WTC11 (cell line): Measurements from ENCODE around the gene MIOX. TPM values are rescaled to one million over a fixed set of nuclear protein-coding genes. Genes with fewer than 3 reads are reported as not detected.

ENCODE experiments used
- ATAC-seq: fragments of 200-7000 bp; cut with Tn5 transposase; 2 replicates; pipeline ENCODE4 v1.10.0; 2021; ENCODE audit warnings: mild to moderate bottlenecking, moderate library complexity
- CTCF ChIA-PET: fragments of 300-600 bp; sonication (Branson Sonifier 250); formaldehyde crosslinking; loops from one replicate; lab custom pipeline; 2021; ENCODE audit warnings: antibody characterized with exemption; lab: Charles Lee
- POLR2A ChIA-PET: fragments of 350-600 bp; sonication (Branson Sonifier 250); formaldehyde crosslinking; loops from one replicate; lab custom pipeline; 2021; ENCODE audit warnings: antibody characterized with exemption; lab: Charles Lee
- DNase-seq: peaks from one replicate; pipeline ENCODE4 v3.0.0; 2021; ENCODE audit warnings: low spot score
- H3K27ac Mint-ChIP-seq: 2 replicates; pipeline ENCODE4 v1.8.0; 2021; ENCODE audit warnings: mixed read lengths
- H3K27me3 Mint-ChIP-seq: 2 replicates; pipeline ENCODE4 v1.8.0; 2021; ENCODE audit warnings: low read depth, mild to moderate bottlenecking, moderate library complexity, mixed read lengths
- H3K36me3 Mint-ChIP-seq: 2 replicates; pipeline ENCODE4 v1.8.0; 2021; ENCODE audit warnings: mixed read lengths
- H3K4me1 Mint-ChIP-seq: 2 replicates; pipeline ENCODE4 v1.8.0; 2022; ENCODE audit warnings: mixed read lengths
- H3K4me3 Mint-ChIP-seq: 2 replicates; pipeline ENCODE4 v1.8.0; 2021; ENCODE audit warnings: mild to moderate bottlenecking, moderate library complexity, mixed read lengths
- H3K9me3 Mint-ChIP-seq: 2 replicates; pipeline ENCODE4 v1.8.0; 2021; ENCODE audit warnings: mixed read lengths
- ATF1 ChIP-seq: sonication (generic); formaldehyde crosslinking; IDR thresholded peaks from 2 replicates; pipeline ENCODE4 v1.8.1; 2023; ENCODE audit warnings: mild to moderate bottlenecking, moderate library complexity, missing genetic modification reagents
- CDX4 ChIP-seq: fragments of 250-450 bp; sonication (Bioruptor Pico); IDR thresholded peaks from 2 replicates; pipeline ENCODE4 v1.9.0; 2021; ENCODE audit warnings: moderate library complexity, mild to moderate bottlenecking, inconsistent platforms, borderline replicate concordance
- CTCF ChIP-seq: fragments of 200-600 bp; IDR thresholded peaks from 2 replicates; pipeline ENCODE4 v1.8.0; 2022; ENCODE audit warnings: antibody characterized with exemption
- E2F1 ChIP-seq: sonication (generic); formaldehyde crosslinking; IDR thresholded peaks from 2 replicates; pipeline ENCODE4 v1.8.0; 2022; ENCODE audit warnings: mild to moderate bottlenecking, missing genetic modification reagents
- EMX1 ChIP-seq: fragments of 250-450 bp; sonication (Bioruptor Pico); IDR thresholded peaks from 2 replicates; pipeline ENCODE4 v1.8.0; 2021; ENCODE audit warnings: mild to moderate bottlenecking
- FOXP1 ChIP-seq: sonication (generic); formaldehyde crosslinking; IDR thresholded peaks from 2 replicates; pipeline ENCODE4 v1.8.0; 2022; ENCODE audit warnings: missing genetic modification reagents, mild to moderate bottlenecking, moderate library complexity, borderline replicate concordance
- FOXP4 ChIP-seq: sonication (generic); formaldehyde crosslinking; IDR thresholded peaks from 2 replicates; pipeline ENCODE4 v1.8.0; 2022; ENCODE audit warnings: mild to moderate bottlenecking, missing genetic modification reagents
- GABPB1 ChIP-seq: sonication (generic); formaldehyde crosslinking; IDR thresholded peaks from 2 replicates; pipeline ENCODE4 v1.8.1; 2023; ENCODE audit warnings: mild to moderate bottlenecking, missing genetic modification reagents
- HMGA2 ChIP-seq: fragments of 250-450 bp; sonication (Bioruptor Pico); IDR thresholded peaks from 2 replicates; pipeline ENCODE4 v1.4.0; 2021; ENCODE audit warnings: mild to moderate bottlenecking, moderate library complexity
- IRF1 ChIP-seq: sonication (generic); formaldehyde crosslinking; IDR thresholded peaks from 2 replicates; pipeline ENCODE4 v1.8.0; 2023; ENCODE audit warnings: missing genetic modification reagents
- KAT7 ChIP-seq: sonication (generic); formaldehyde crosslinking; IDR thresholded peaks from 2 replicates; pipeline ENCODE4 v1.8.1; 2023; ENCODE audit warnings: missing genetic modification reagents, mild to moderate bottlenecking, borderline replicate concordance
- MXD4 ChIP-seq: fragments of 250-450 bp; sonication (Bioruptor Pico); IDR thresholded peaks from 2 replicates; pipeline ENCODE4 v1.8.0; 2021; ENCODE audit warnings: mild to moderate bottlenecking, moderate library complexity, borderline replicate concordance
- OVOL2 ChIP-seq: fragments of 250-450 bp; sonication (Bioruptor Pico); IDR thresholded peaks from 2 replicates; pipeline ENCODE4 v1.9.0; 2021; ENCODE audit warnings: mild to moderate bottlenecking, borderline replicate concordance
- RELA ChIP-seq: sonication (generic); formaldehyde crosslinking; IDR thresholded peaks from 2 replicates; pipeline ENCODE4 v1.8.1; 2022; ENCODE audit warnings: missing genetic modification reagents, mild to moderate bottlenecking, borderline replicate concordance
- TEAD1 ChIP-seq: sonication (generic); formaldehyde crosslinking; IDR thresholded peaks from 2 replicates; pipeline ENCODE4 v1.8.0; 2022; ENCODE audit warnings: mild to moderate bottlenecking, missing genetic modification reagents
- ZNF317 ChIP-seq: sonication (generic); formaldehyde crosslinking; IDR thresholded peaks from 2 replicates; pipeline ENCODE4 v1.8.1; 2023; ENCODE audit warnings: low read depth, mild to moderate bottlenecking, moderate library complexity, missing genetic modification reagents, borderline replicate concordance
- total RNA-seq: library from RNA; stranded (reverse); gene quantifications from 3 replicates; pipeline ENCODE4 v1.2.3, GENCODE V29; 2021
- TF ChIP-seq, protein P1 (sequence below): sonication (generic); formaldehyde crosslinking; IDR thresholded peaks from 2 replicates; pipeline ENCODE4 v1.8.1; 2022; ENCODE audit warnings: missing genetic modification reagents, borderline replicate concordance
- TF ChIP-seq, protein P2 (sequence below): sonication (generic); formaldehyde crosslinking; IDR thresholded peaks from 2 replicates; pipeline ENCODE4 v1.8.0; 2022; ENCODE audit warnings: mild to moderate bottlenecking, missing genetic modification reagents
- TF ChIP-seq, protein P3 (sequence below): sonication (generic); formaldehyde crosslinking; IDR thresholded peaks from 2 replicates; pipeline ENCODE4 v1.8.1; 2023; ENCODE audit warnings: mild to moderate bottlenecking, missing genetic modification reagents

The MIOX gene
- total RNA-seq, 1 experiment from 2014 or later: 0.33 TPM

GRCh38 chr22:50516068-50516467 is 29.4 kb downstream of the MIOX start:
- peaks cover 15% of the 10 kb centered on the region for H3K36me3 Mint-ChIP-seq
- H3K9me3 Mint-ChIP-seq: no peaks in the 10 kb centered on the region
- CTCF ChIA-PET: interaction anchor here (0.7 kb wide), 1 partner anchor 10 kb away, joined by 3 read pairs; no protein-coding TSS in a partner anchor
- no peak overlapping the region for H3K4me3 Mint-ChIP-seq
- no peak for DNase-seq
- no peaks in the 10 kb centered on the region for H3K27me3 Mint-ChIP-seq
- no peak for TF ChIP-seq RELA (CRISPR knock-in tag)
- TF ChIP-seq, protein P1, sequence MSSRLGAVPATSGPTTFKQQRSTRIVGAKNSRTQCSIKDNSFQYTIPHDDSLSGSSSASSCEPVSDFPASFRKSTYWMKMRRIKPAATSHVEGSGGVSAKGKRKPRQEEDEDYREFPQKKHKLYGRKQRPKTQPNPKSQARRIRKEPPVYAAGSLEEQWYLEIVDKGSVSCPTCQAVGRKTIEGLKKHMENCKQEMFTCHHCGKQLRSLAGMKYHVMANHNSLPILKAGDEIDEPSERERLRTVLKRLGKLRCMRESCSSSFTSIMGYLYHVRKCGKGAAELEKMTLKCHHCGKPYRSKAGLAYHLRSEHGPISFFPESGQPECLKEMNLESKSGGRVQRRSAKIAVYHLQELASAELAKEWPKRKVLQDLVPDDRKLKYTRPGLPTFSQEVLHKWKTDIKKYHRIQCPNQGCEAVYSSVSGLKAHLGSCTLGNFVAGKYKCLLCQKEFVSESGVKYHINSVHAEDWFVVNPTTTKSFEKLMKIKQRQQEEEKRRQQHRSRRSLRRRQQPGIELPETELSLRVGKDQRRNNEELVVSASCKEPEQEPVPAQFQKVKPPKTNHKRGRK (CRISPR knock-in tag): no peak
- no peak for TF ChIP-seq E2F1 (CRISPR knock-in tag)
- no peak for TF ChIP-seq GABPB1 (CRISPR knock-in tag)
- no peak for TF ChIP-seq FOXP1 (CRISPR knock-in tag)
- TF ChIP-seq HMGA2 (CRISPR knock-in tag): no peak
- no peak for TF ChIP-seq OVOL2 (CRISPR knock-in tag)
- TF ChIP-seq TEAD1: no peak
- TF ChIP-seq, all 79 proteins: peak for 0
- no peak for ATAC-seq
- POLR2A ChIA-PET: interaction anchor here (0.7 kb wide), 1 partner anchor 53 kb away, joined by 4 read pairs; no protein-coding TSS in a partner anchor
- Mint-ChIP-seq H3K4me1 (no peaks in the 10 kb centered on the region), H3K27ac (no peak overlapping the region)

DNA sequence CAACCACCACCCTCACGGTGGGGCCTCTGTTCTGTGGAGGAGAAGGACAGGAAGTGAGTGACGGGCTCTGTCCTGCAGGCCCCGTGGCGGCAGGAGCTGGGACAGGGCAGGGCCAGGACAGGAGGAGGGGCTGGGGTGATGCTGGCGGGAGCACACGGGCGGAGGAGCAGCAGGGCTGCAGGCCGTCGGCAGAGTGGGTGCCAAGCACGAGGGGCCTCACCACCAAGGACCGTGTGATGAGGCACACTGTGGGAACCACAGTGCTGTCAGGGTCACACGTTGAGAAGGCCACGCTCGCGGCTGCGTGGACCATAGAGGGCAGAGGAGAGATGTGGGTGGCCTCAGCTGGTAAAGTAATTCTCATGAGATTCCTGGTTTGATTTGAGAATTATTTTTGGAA is 30.2 kb downstream of the MIOX start:
- no peak for TF ChIP-seq ZNF317 (CRISPR knock-in tag)
- TF ChIP-seq MXD4: no peak
- TF ChIP-seq FOXP4: no peak
- TF ChIP-seq TEAD1: no peak
- TF ChIP-seq, protein P2, sequence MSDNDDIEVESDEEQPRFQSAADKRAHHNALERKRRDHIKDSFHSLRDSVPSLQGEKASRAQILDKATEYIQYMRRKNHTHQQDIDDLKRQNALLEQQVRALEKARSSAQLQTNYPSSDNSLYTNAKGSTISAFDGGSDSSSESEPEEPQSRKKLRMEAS: no peak
- no peak for TF ChIP-seq KAT7 (CRISPR knock-in tag)
- TF ChIP-seq, protein P3, sequence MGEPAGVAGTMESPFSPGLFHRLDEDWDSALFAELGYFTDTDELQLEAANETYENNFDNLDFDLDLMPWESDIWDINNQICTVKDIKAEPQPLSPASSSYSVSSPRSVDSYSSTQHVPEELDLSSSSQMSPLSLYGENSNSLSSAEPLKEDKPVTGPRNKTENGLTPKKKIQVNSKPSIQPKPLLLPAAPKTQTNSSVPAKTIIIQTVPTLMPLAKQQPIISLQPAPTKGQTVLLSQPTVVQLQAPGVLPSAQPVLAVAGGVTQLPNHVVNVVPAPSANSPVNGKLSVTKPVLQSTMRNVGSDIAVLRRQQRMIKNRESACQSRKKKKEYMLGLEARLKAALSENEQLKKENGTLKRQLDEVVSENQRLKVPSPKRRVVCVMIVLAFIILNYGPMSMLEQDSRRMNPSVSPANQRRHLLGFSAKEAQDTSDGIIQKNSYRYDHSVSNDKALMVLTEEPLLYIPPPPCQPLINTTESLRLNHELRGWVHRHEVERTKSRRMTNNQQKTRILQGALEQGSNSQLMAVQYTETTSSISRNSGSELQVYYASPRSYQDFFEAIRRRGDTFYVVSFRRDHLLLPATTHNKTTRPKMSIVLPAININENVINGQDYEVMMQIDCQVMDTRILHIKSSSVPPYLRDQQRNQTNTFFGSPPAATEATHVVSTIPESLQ (CRISPR knock-in tag): no peak
- TF ChIP-seq ATF1 (CRISPR knock-in tag): no peak
- TF ChIP-seq IRF1: no peak
- no peak for TF ChIP-seq CDX4
- no peak for TF ChIP-seq EMX1 (CRISPR knock-in tag)
- no peak for TF ChIP-seq CTCF
- TF ChIP-seq, all 79 proteins: peak for 0
- DNase-seq (no peak), ATAC-seq (no peak)
- H3K4me1 Mint-ChIP-seq: no peaks in the 10 kb centered on the region
- no peaks in the 10 kb centered on the region for H3K9me3 Mint-ChIP-seq
- H3K4me3 Mint-ChIP-seq: no peak overlapping the region
- H3K27me3 Mint-ChIP-seq: no peaks in the 10 kb centered on the region
- ChIA-PET CTCF (interaction anchor here (0.8 to 0.9 kb wide), 3 partner anchors 8 to 103 kb away, joined by 3 read pairs; partner anchors contain the start of gene SCO2), POLR2A (no interaction called here)
- H3K36me3 Mint-ChIP-seq: peaks cover 15% of the 10 kb centered on the region
- no peak overlapping the region for H3K27ac Mint-ChIP-seq
